H9 (cell line): ENCODE results near the gene CFHR1. TPM values are rescaled to one million over a fixed set of nuclear protein-coding genes. Genes with fewer than 3 reads are reported as not detected.

ENCODE experiments used
- DNase-seq: peaks from one replicate; pipeline ENCODE4 v3.0.0-alpha.2; 2017
- H2AFZ ChIP-seq: one replicate; pipeline ENCODE4 v1.6.1; 2013; ENCODE audit warnings: mild to moderate bottlenecking, low read length, control low read depth, moderate library complexity
- H2AK5ac ChIP-seq: 2 replicates; pipeline ENCODE4 v1.6.1; 2013; ENCODE audit warnings: low read length, control low read depth, mixed read lengths; ENCODE audit not compliant: insufficient read length
- H2BK120ac ChIP-seq: one replicate; pipeline ENCODE4 v1.6.1; 2013; ENCODE audit warnings: low read depth, mild to moderate bottlenecking, low read length, control low read depth, inconsistent platforms; ENCODE audit not compliant: poor library complexity, severe bottlenecking
- H2BK12ac ChIP-seq: 2 replicates; pipeline ENCODE4 v1.6.1; 2013; ENCODE audit warnings: low read length, control low read depth, mixed read lengths, low read depth; ENCODE audit not compliant: insufficient read length
- H2BK15ac ChIP-seq: 2 replicates; pipeline ENCODE4 v1.6.1; 2013; ENCODE audit warnings: low read depth, low read length, control low read depth
- H2BK20ac ChIP-seq: one replicate; pipeline ENCODE4 v1.6.1; 2013; ENCODE audit warnings: low read depth, mild to moderate bottlenecking, low read length, control low read depth, inconsistent platforms; ENCODE audit not compliant: poor library complexity, severe bottlenecking
- H2BK5ac ChIP-seq: 2 replicates; pipeline ENCODE4 v1.6.1; 2013; ENCODE audit warnings: low read length, control low read depth, mixed read lengths; ENCODE audit not compliant: insufficient read length
- H3K14ac ChIP-seq: 2 replicates; pipeline ENCODE4 v1.6.1; 2013; ENCODE audit warnings: low read length, control low read depth; ENCODE audit not compliant: insufficient read depth
- H3K18ac ChIP-seq: 2 replicates; pipeline ENCODE4 v1.6.1; 2013; ENCODE audit warnings: low read depth, mild to moderate bottlenecking, mixed read lengths, low read length, control low read depth; ENCODE audit not compliant: insufficient read length
- H3K23ac ChIP-seq: 2 replicates; pipeline ENCODE4 v1.6.1; 2013; ENCODE audit warnings: low read length, control low read depth, mixed read lengths, low read depth; ENCODE audit not compliant: insufficient read length
- H3K23me2 ChIP-seq: 2 replicates; pipeline ENCODE4 v1.6.1; 2013; ENCODE audit warnings: low read depth, mild to moderate bottlenecking, mixed read lengths, low read length, control low read depth; ENCODE audit not compliant: insufficient read length, poor library complexity, severe bottlenecking
- H3K27ac ChIP-seq: 2 replicates; pipeline ENCODE4 v1.5.1; 2013; ENCODE audit warnings: low read length, control low read depth, mixed read lengths, low read depth; ENCODE audit not compliant: insufficient read length
- H3K27me3 ChIP-seq: 2 replicates; pipeline ENCODE4 v1.6.1; 2013; ENCODE audit warnings: low read length, control low read depth, inconsistent platforms; ENCODE audit not compliant: insufficient read depth
- H3K4ac ChIP-seq: 2 replicates; pipeline ENCODE4 v1.6.1; 2013; ENCODE audit warnings: low read depth, mild to moderate bottlenecking, control low read depth, inconsistent platforms, low read length, moderate library complexity
- H3K4me1 ChIP-seq: 2 replicates; pipeline ENCODE4 v1.6.1; 2013; ENCODE audit warnings: low read length, control low read depth, inconsistent platforms; ENCODE audit not compliant: insufficient read depth
- H3K4me2 ChIP-seq: 2 replicates; pipeline ENCODE4 v1.6.1; 2013; ENCODE audit warnings: low read length, control low read depth, mixed read lengths; ENCODE audit not compliant: insufficient read length, insufficient read depth
- H3K56ac ChIP-seq: 2 replicates; pipeline ENCODE4 v1.6.1; 2013; ENCODE audit warnings: low read depth, mild to moderate bottlenecking, mixed read lengths, low read length, control low read depth; ENCODE audit not compliant: insufficient read length
- H3K79me1 ChIP-seq: 2 replicates; pipeline ENCODE4 v1.6.1; 2013; ENCODE audit warnings: low read depth, mild to moderate bottlenecking, moderate library complexity, low read length, control low read depth, inconsistent platforms; ENCODE audit not compliant: insufficient read depth, poor library complexity, severe bottlenecking
- H3K79me2 ChIP-seq: 2 replicates; pipeline ENCODE4 v1.6.1; 2013; ENCODE audit warnings: low read length, control low read depth, inconsistent platforms; ENCODE audit not compliant: insufficient read depth
- H3K9ac ChIP-seq: 2 replicates; pipeline ENCODE4 v1.6.1; 2013; ENCODE audit warnings: low read length, control low read depth, mixed read lengths; ENCODE audit not compliant: insufficient read length; ENCODE audit errors: extremely low read depth
- H3K9me3 ChIP-seq: one replicate; pipeline ENCODE4 v1.6.1; 2013; ENCODE audit warnings: low read depth, low read length, inconsistent platforms; ENCODE audit not compliant: control insufficient read depth
- H3T11ph ChIP-seq: one replicate; pipeline ENCODE4 v1.6.1; 2013; ENCODE audit warnings: mild to moderate bottlenecking, low read length, control low read depth, inconsistent platforms
- H4K20me1 ChIP-seq: one replicate; pipeline ENCODE4 v1.6.1; 2013; ENCODE audit not compliant: control insufficient read depth, insufficient read length, insufficient read depth
- H4K5ac ChIP-seq: 2 replicates; pipeline ENCODE4 v1.6.1; 2013; ENCODE audit warnings: low read depth, mild to moderate bottlenecking, mixed read lengths, low read length, control low read depth; ENCODE audit not compliant: insufficient read length
- H4K8ac ChIP-seq: replicated peaks from 2 replicates; pipeline ENCODE4 v1.6.1; 2013; ENCODE audit warnings: low read length, control low read depth, mixed read lengths, low read depth; ENCODE audit not compliant: insufficient read length
- H4K91ac ChIP-seq: 2 replicates; pipeline ENCODE4 v1.6.1; 2013; ENCODE audit warnings: low read depth, mild to moderate bottlenecking, moderate library complexity, mixed read lengths, low read length, control low read depth; ENCODE audit not compliant: insufficient read length
- H3K27ac Mint-ChIP-seq, 3 experiments: 2 replicates in 2 of 3; 3 replicates in 1 of 3; pipeline ENCODE4 v1.8.0; 2020 to 2021; ENCODE audit warnings: mixed read lengths in 3 of 3, mild to moderate bottlenecking in 1 of 3, moderate library complexity in 1 of 3
- H3K27me3 Mint-ChIP-seq: 2 replicates; pipeline ENCODE4 v1.8.0; 2021; ENCODE audit warnings: low read depth, mild to moderate bottlenecking, moderate library complexity, mixed read lengths
- H3K36me3 Mint-ChIP-seq, 3 experiments: 2 replicates in 2 of 3; 3 replicates in 1 of 3; pipeline ENCODE4 v1.8.0; 2020 to 2021; ENCODE audit warnings: low read depth in 3 of 3, mixed read lengths in 3 of 3; ENCODE audit not compliant: insufficient read depth in 1 of 3
- H3K4me1 Mint-ChIP-seq, 2 experiments: 2 replicates each; pipeline ENCODE4 v1.8.0; 2020; ENCODE audit warnings: mixed read lengths in 2 of 2
- H3K4me3 Mint-ChIP-seq, 2 experiments: 2 replicates in 1 of 2; 3 replicates in 1 of 2; pipeline ENCODE4 v1.8.0; 2020 to 2021; ENCODE audit warnings: mild to moderate bottlenecking in 2 of 2, mixed read lengths in 2 of 2, moderate library complexity in 1 of 2
- H3K9me3 Mint-ChIP-seq, 2 experiments: 2 replicates in 1 of 2; 3 replicates in 1 of 2; pipeline ENCODE4 v1.8.0; 2020; ENCODE audit warnings: mild to moderate bottlenecking in 2 of 2, mixed read lengths in 2 of 2, moderate library complexity in 1 of 2
- CTCF ChIP-seq: fragments of 200-600 bp; sonication (generic); conservative IDR thresholded peaks from 3 replicates; pipeline ENCODE4 v1.8.0; 2021; ENCODE audit warnings: antibody characterized with exemption, mild to moderate bottlenecking
- WGBS: extraction: QIAGEN DNeasy Blood & Tissue Kit; methylation state at CpG from one replicate; pipeline ENCODE4 v1.1.7; 2013; ENCODE audit warnings: missing lambda C conversion rate, low lambda C conversion rate, mixed read lengths; ENCODE audit not compliant: insufficient read length; ENCODE audit errors: extremely low coverage; 5-methylcytosine and 5-hydroxymethylcytosine counted together
- total RNA-seq: library from RNA; stranded (reverse); gene quantifications from 2 replicates; pipeline ENCODE4 v1.2.1, GENCODE V29; 2021

CFHR1 gene
- total RNA-seq, 1 experiment from 2014 or later, result not detected

GRCh38 chr1:196773713-196774112 is 45.8 kb upstream of the CFHR1 start:
- H3K56ac ChIP-seq, result no peak overlapping the region
- H3K27ac Mint-ChIP-seq, result no peak overlapping the region
- no peak overlapping the region for H3T11ph ChIP-seq
- H2AFZ ChIP-seq, result no peak overlapping the region
- H3K79me1 ChIP-seq, result no peaks in the 10 kb centered on the region
- no peak overlapping the region for H2BK20ac ChIP-seq
- H3K27me3 Mint-ChIP-seq, result no peaks in the 10 kb centered on the region
- no peak overlapping the region for H2BK120ac ChIP-seq
- no CpG with 5 or more reads among the region's 1 CpG for WGBS
- no peaks in the 10 kb centered on the region for H3K27me3 ChIP-seq
- no peak overlapping the region for H4K91ac ChIP-seq
- no peak overlapping the region for H3K4ac ChIP-seq
- no peak overlapping the region for H3K23ac ChIP-seq
- H3K4me1 ChIP-seq, result no peaks in the 10 kb centered on the region
- no peak overlapping the region for H3K14ac ChIP-seq
- H3K27ac ChIP-seq, result no peak overlapping the region
- H4K5ac ChIP-seq, result no peak overlapping the region
- H3K9me3 ChIP-seq, result no peaks in the 10 kb centered on the region
- no peaks in the 10 kb centered on the region for H3K4me1 Mint-ChIP-seq
- no peaks in the 10 kb centered on the region for H3K23me2 ChIP-seq
- H3K4me2 ChIP-seq, result no peak overlapping the region
- H2BK15ac ChIP-seq, result no peak overlapping the region
- no peak overlapping the region for H3K18ac ChIP-seq
- H2BK12ac ChIP-seq, result no peak overlapping the region
- H2BK5ac ChIP-seq, result no peak overlapping the region
- DNase-seq, result no peak
- H3K36me3 Mint-ChIP-seq, result no peaks in the 10 kb centered on the region
- H4K20me1 ChIP-seq, result no peaks in the 10 kb centered on the region
- H3K79me2 ChIP-seq, result no peaks in the 10 kb centered on the region
- no peak overlapping the region for H2AK5ac ChIP-seq
- no peak for TF ChIP-seq CTCF
- no peak overlapping the region for H3K9ac ChIP-seq
- H3K4me3 Mint-ChIP-seq, result no peak overlapping the region
- no peak overlapping the region for H4K8ac ChIP-seq
- no peaks in the 10 kb centered on the region for H3K9me3 Mint-ChIP-seq
